ENCODE results near the gene BCAS3.

- TF ChIP-seq EZH2 (IDR thresholded peaks at IDR 0.05; ENCODE audit: borderline replicate concordance, low read depth, low read length, poor library complexity, severe bottlenecking) (no peak), CTCF (conservative IDR thresholded peaks at IDR 0.05; ENCODE audit: low read depth, low read length) (no peak)
Observed at GRCh38 chr17:61429274-61429673, 751.6 kb downstream of the BCAS3 start.

Measured in A673 (cell line).